Jurkat, Clone E6-1 (cell line): ENCODE measurements around the gene TSHR.
A peak's percentile ranks its signal among the peaks of the same experiment; 100 is the strongest.
"Not testable (repeated sequence)": the region's sequence is repeated elsewhere in the genome, so short reads cannot be mapped to it uniquely, and the experiment has no call there.

Experiments
- DNase-seq: peaks from one replicate; pipeline ENCODE4 v3.0.0-alpha.2; 2011; ENCODE audit warnings: low read depth, low spot score
- H3K4me3 ChIP-seq: 2 replicates; pipeline ENCODE4 v1.5.1; 2011; ENCODE audit warnings: mild to moderate bottlenecking, low read length, control low read depth, moderate library complexity

Gene TSHR

GRCh38 chr14:80946187-80946586, 9.2 kb upstream of the TSHR start:
- no peak overlapping the region for H3K4me3 ChIP-seq
- DNase-seq: no peak

GRCh38 chr14:80946797-80947196, 8.6 kb upstream of the TSHR start:
- DNase-seq: no peak

GRCh38 chr14:80948291-80948690, 7.1 kb upstream of the TSHR start:
- H3K4me3 ChIP-seq: no peak overlapping the region
- DNase-seq: no peak

More at GRCh38 chr14:80946797-80947196, 8.6 kb upstream of the TSHR start:
- H3K4me3 ChIP-seq: no peak overlapping the region

GRCh38 chr14:80951491-80951890, 3.9 kb upstream of the TSHR start:
- DNase-seq: no peak

GRCh38 chr14:80953211-80953610, 2.2 kb upstream of the TSHR start:
- not testable (repeated sequence) for H3K4me3 ChIP-seq, DNase-seq

More at GRCh38 chr14:80951491-80951890, 3.9 kb upstream of the TSHR start:
- H3K4me3 ChIP-seq: no peak overlapping the region

- peak overlapping the region; percentile 88 for H3K4me3 ChIP-seq
Observed at GRCh38 chr14:80954687-80955299, 628 bp upstream of the TSHR start.

GRCh38 chr14:80956102-80956501, 681 bp downstream of the TSHR start:
- DNase-seq: no peak
- peak overlapping the region; percentile 88 for H3K4me3 ChIP-seq

More at GRCh38 chr14:80954687-80955299, 628 bp upstream of the TSHR start:
- peak; percentile 78 for DNase-seq

- DNase-seq: no peak
- peak overlapping the region; percentile 88 for H3K4me3 ChIP-seq
Observed at GRCh38 chr14:80956922-80957321, 1.5 kb downstream of the TSHR start.

- peak overlapping the region; percentile 88 for H3K4me3 ChIP-seq
- no peak for DNase-seq
Observed at GRCh38 chr14:80957613-80958012, 2.2 kb downstream of the TSHR start.

GRCh38 chr14:80958226-80958625, 2.8 kb downstream of the TSHR start:
- DNase-seq: peak; percentile 66
- H3K4me3 ChIP-seq: peak overlapping the region; percentile 88

GRCh38 chr14:80958939-80959338, 3.5 kb downstream of the TSHR start:
- peak overlapping the region; percentile 88 for H3K4me3 ChIP-seq
- no peak for DNase-seq

GRCh38 chr14:80959496-80959895, 4.1 kb downstream of the TSHR start:
- H3K4me3 ChIP-seq: peak overlapping the region; percentile 88
- peak; percentile 99 for DNase-seq

GRCh38 chr14:80965037-80965436, 9.6 kb downstream of the TSHR start:
- no peak overlapping the region for H3K4me3 ChIP-seq
- DNase-seq: no peak

- H3K4me3 ChIP-seq: peak overlapping the region; percentile 39
- DNase-seq: peak; percentile 91
Observed at GRCh38 chr14:80973931-80974641, 18.7 kb downstream of the TSHR start.

GRCh38 chr14:80974679-80975078, 19.3 kb downstream of the TSHR start:
- no peak overlapping the region for H3K4me3 ChIP-seq
- no peak for DNase-seq

- DNase-seq: no peak
- H3K4me3 ChIP-seq: no peak overlapping the region
Observed at GRCh38 chr14:80977221-80977620, 21.8 kb downstream of the TSHR start.

GRCh38 chr14:80978403-80978802, 23.0 kb downstream of the TSHR start:
- peak; percentile 99 for DNase-seq

GRCh38 chr14:80979951-80980350, 24.5 kb downstream of the TSHR start:
- no peak overlapping the region for H3K4me3 ChIP-seq
- no peak for DNase-seq

More at GRCh38 chr14:80978403-80978802, 23.0 kb downstream of the TSHR start:
- peak overlapping the region; percentile 3; the same call in 1 of the 2 replicates for H3K4me3 ChIP-seq

GRCh38 chr14:80981156-80981555, 25.7 kb downstream of the TSHR start:
- H3K4me3 ChIP-seq: no peak overlapping the region
- DNase-seq: no peak

GRCh38 chr14:80981673-80982072, 26.3 kb downstream of the TSHR start:
- no peak overlapping the region for H3K4me3 ChIP-seq
- no peak for DNase-seq

GRCh38 chr14:80982711-80983110, 27.3 kb downstream of the TSHR start:
- H3K4me3 ChIP-seq: no peak overlapping the region

More at GRCh38 chr14:80982711-80983110, 27.3 kb downstream of the TSHR start:
- DNase-seq: no peak
